Right lobe of liver (tissue), 4 donors: ENCODE data around the gene ULK4.

Experiments
- CTCF ChIP-seq, 4 donors: fragments of 200-600 bp in 3 of 4; fragments of 450-650 bp in 1 of 4; IDR thresholded peaks; one replicate each; pipeline versions ENCODE4 v1.5.1 to v1.8.0; 2016 to 2022; ENCODE audit warnings: antibody characterized with exemption in 4 of 4, mild to moderate bottlenecking in 2 of 4
- POLR2A ChIP-seq: fragments of 450-650 bp; IDR thresholded peaks from one replicate; pipeline ENCODE4 v1.6.1; 2017; ENCODE audit warnings: antibody characterized with exemption, mild to moderate bottlenecking
- donor health status: DM: no; HTN: no; CAD: no.
- donor health status: DM: no; HTN: no; CAD: no.
- donor health status: DM: no; HTN: yes; CAD: no.

GRCh38 chr3:41323467-41324155, 638.3 kb downstream of the ULK4 start:
- TF ChIP-seq CTCF (IDR thresholded peaks at IDR 0.05) (no peak), POLR2A (no peak)
